ENCODE data around the gene RAP1A. TPM values are rescaled to one million over a fixed set of nuclear protein-coding genes. Genes with fewer than 3 reads are reported as not detected.

The RAP1A gene
- total and polyA plus RNA-seq, 5 donors from 2014 or later: 72.8 to 143 (median 83.1) TPM

- H3K36me3 ChIP-seq (ENCODE audit: control insufficient read depth, insufficient read depth, low read length): no peaks in the 10 kb centered on the region
- Mint-ChIP-seq H3K27ac (no peak overlapping the region), H3K36me3 (no peaks in the 10 kb centered on the region), H3K27me3 (peaks cover 6% of the 10 kb centered on the region), H3K4me3 (no peak overlapping the region), H3K9me3 (no peaks in the 10 kb centered on the region), H3K4me1 (no peaks in the 10 kb centered on the region)
- H3K4me3 ChIP-seq (ENCODE audit: low read depth, low read length): no peak overlapping the region
- H3K27me3 ChIP-seq (ENCODE audit: control insufficient read depth, insufficient read depth, low read length): peaks cover under 1% of the 10 kb centered on the region
- DNase-seq (no peak), ATAC-seq (ENCODE audit: low read depth in 2 of 2) (no peak)
- H3K9me3 ChIP-seq (ENCODE audit: control insufficient read depth in 2 of 2, low read length in 2 of 2): no peaks in the 10 kb centered on the region
- H3K27ac ChIP-seq (ENCODE audit: insufficient read depth, low read length, poor library complexity, severe bottlenecking): no peak overlapping the region
- no peaks in the 10 kb centered on the region for H3K4me1 ChIP-seq (ENCODE audit: control insufficient read depth, insufficient read depth, low read length, poor library complexity, severe bottlenecking)
These were observed 111.1 kb downstream of the RAP1A start for GRCh38 chr1:111730706-111731105.

DNA sequence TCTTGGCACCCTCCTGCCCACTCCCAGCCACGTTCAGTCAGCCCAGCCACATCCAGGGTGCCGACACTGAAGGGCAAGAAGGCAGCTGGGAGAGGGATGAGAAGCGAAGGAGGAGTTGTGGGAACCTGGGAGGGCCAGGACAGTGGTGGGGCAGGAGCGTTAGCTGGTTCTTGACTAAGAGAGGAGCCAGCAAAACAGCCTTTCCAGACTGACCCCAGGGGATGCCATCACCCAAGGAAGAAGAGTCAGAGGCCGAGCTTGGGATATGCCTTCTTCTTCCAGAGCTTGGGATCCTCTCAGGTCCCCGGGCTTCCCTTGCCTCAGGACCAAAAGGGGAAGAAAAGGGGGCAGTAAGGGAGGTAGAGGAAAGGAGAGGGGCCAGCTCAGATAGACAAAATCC lies 112.4 kb downstream of the RAP1A start:
- Mint-ChIP-seq H3K36me3 (no peaks in the 10 kb centered on the region), H3K4me1 (no peaks in the 10 kb centered on the region), H3K4me3 (no peak overlapping the region), H3K27me3 (peaks cover 6% of the 10 kb centered on the region), H3K9me3 (no peaks in the 10 kb centered on the region), H3K27ac (no peak overlapping the region)
- H3K27ac ChIP-seq (ENCODE audit: insufficient read depth, low read length, poor library complexity, severe bottlenecking): no peak overlapping the region
- DNase-seq (no peak), ATAC-seq (ENCODE audit: low read depth in 2 of 2) (no peak)
- H3K27me3 ChIP-seq (ENCODE audit: control insufficient read depth, insufficient read depth, low read length): peaks cover 8% of the 10 kb centered on the region
- no peaks in the 10 kb centered on the region for H3K36me3 ChIP-seq (ENCODE audit: control insufficient read depth, insufficient read depth, low read length)
- no peak overlapping the region for H3K4me3 ChIP-seq (ENCODE audit: low read depth, low read length)
- no peaks in the 10 kb centered on the region for H3K9me3 ChIP-seq (ENCODE audit: control insufficient read depth in 2 of 2, low read length in 2 of 2)
- no peaks in the 10 kb centered on the region for H3K4me1 ChIP-seq (ENCODE audit: control insufficient read depth, insufficient read depth, low read length, poor library complexity, severe bottlenecking)

GRCh38 chr1:111732718-111733117 lies 113.1 kb downstream of the RAP1A start:
- Mint-ChIP-seq H3K27ac (peak overlapping the region in 1 of 3 donors; percentile 4), H3K4me1 (peaks cover 0 to 6% (median 0%) of the 10 kb centered on the region in 4 donors)

GRCh38 chr1:111733183-111733991 lies 113.8 kb downstream of the RAP1A start:
- ATAC-seq (ENCODE audit: low read depth in 2 of 2): peak in 1 of 2 donors; percentile 29
- H3K4me3 ChIP-seq (ENCODE audit: low read depth, low read length): no peak overlapping the region
- Mint-ChIP-seq H3K27me3 (peaks cover 6% of the 10 kb centered on the region), H3K27ac (no peak overlapping the region), H3K9me3 (no peaks in the 10 kb centered on the region), H3K4me1 (peaks cover 0 to 11% (median 4%) of the 10 kb centered on the region in 4 donors), H3K4me3 (no peak overlapping the region), H3K36me3 (no peaks in the 10 kb centered on the region)
- no peak overlapping the region for H3K27ac ChIP-seq (ENCODE audit: insufficient read depth, low read length, poor library complexity, severe bottlenecking)
- H3K27me3 ChIP-seq (ENCODE audit: control insufficient read depth, insufficient read depth, low read length): peaks cover 18% of the 10 kb centered on the region
- H3K9me3 ChIP-seq (ENCODE audit: control insufficient read depth in 2 of 2, low read length in 2 of 2): no peaks in the 10 kb centered on the region
- no peaks in the 10 kb centered on the region for H3K36me3 ChIP-seq (ENCODE audit: control insufficient read depth, insufficient read depth, low read length)
- H3K4me1 ChIP-seq (ENCODE audit: control insufficient read depth, insufficient read depth, low read length, poor library complexity, severe bottlenecking): peaks cover 8% of the 10 kb centered on the region
- no peak for DNase-seq

More at GRCh38 chr1:111732718-111733117, 113.1 kb downstream of the RAP1A start:
- no peaks in the 10 kb centered on the region for H3K9me3 ChIP-seq (ENCODE audit: control insufficient read depth in 2 of 2, low read length in 2 of 2)
- peaks cover 1% of the 10 kb centered on the region for H3K4me1 ChIP-seq (ENCODE audit: control insufficient read depth, insufficient read depth, low read length, poor library complexity, severe bottlenecking)
- peaks cover 6% of the 10 kb centered on the region for H3K27me3 Mint-ChIP-seq
- H3K36me3 ChIP-seq (ENCODE audit: control insufficient read depth, insufficient read depth, low read length): no peaks in the 10 kb centered on the region
- H3K4me3 Mint-ChIP-seq: no peak overlapping the region
- ATAC-seq (ENCODE audit: low read depth in 2 of 2): no peak
- peaks cover 15% of the 10 kb centered on the region for H3K27me3 ChIP-seq (ENCODE audit: control insufficient read depth, insufficient read depth, low read length)
- DNase-seq: no peak
- no peak overlapping the region for H3K27ac ChIP-seq (ENCODE audit: insufficient read depth, low read length, poor library complexity, severe bottlenecking)
- H3K4me3 ChIP-seq (ENCODE audit: low read depth, low read length): no peak overlapping the region
- H3K9me3 Mint-ChIP-seq: no peaks in the 10 kb centered on the region
- no peaks in the 10 kb centered on the region for H3K36me3 Mint-ChIP-seq

DNA sequence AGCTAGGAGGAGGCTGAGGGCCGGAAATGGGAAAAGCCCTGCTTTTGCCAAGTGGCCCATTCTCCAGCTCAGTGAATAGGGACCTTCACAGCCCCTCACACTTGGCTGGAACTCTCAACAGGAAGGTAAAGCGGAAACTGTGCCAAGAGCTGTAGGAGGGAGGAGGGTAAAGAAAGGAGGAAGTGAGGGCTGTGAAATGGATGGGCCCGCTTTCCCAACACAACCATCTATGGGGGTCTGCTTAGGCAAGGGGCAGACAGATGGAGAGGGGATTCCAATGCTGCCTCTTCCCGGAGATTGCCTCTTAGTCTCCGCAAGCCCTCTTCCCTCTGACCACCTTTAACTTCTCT lies 114.4 kb downstream of the RAP1A start:
- H3K27me3 ChIP-seq (ENCODE audit: control insufficient read depth, insufficient read depth, low read length): peaks cover 18% of the 10 kb centered on the region
- no peak overlapping the region for H3K27ac ChIP-seq (ENCODE audit: insufficient read depth, low read length, poor library complexity, severe bottlenecking)
- H3K4me3 Mint-ChIP-seq: no peak overlapping the region
- H3K36me3 ChIP-seq (ENCODE audit: control insufficient read depth, insufficient read depth, low read length): no peaks in the 10 kb centered on the region
- no peak overlapping the region for H3K4me3 ChIP-seq (ENCODE audit: low read depth, low read length)
- H3K9me3 ChIP-seq (ENCODE audit: control insufficient read depth in 2 of 2, low read length in 2 of 2): no peaks in the 10 kb centered on the region
- no peak for DNase-seq
- no peaks in the 10 kb centered on the region for H3K9me3 Mint-ChIP-seq
- H3K27ac Mint-ChIP-seq: no peak overlapping the region
- H3K27me3 Mint-ChIP-seq: peaks cover 10% of the 10 kb centered on the region
- peaks cover 14% of the 10 kb centered on the region for H3K4me1 ChIP-seq (ENCODE audit: control insufficient read depth, insufficient read depth, low read length, poor library complexity, severe bottlenecking)
- no peaks in the 10 kb centered on the region for H3K36me3 Mint-ChIP-seq
- no peak for ATAC-seq (ENCODE audit: low read depth in 2 of 2)
- H3K4me1 Mint-ChIP-seq: peaks cover 0 to 15% (median 6%) of the 10 kb centered on the region in 4 donors

GRCh38 chr1:111734426-111734825 lies 114.8 kb downstream of the RAP1A start:
- ATAC-seq (ENCODE audit: low read depth in 2 of 2) (no peak), DNase-seq (no peak)
- peaks cover 0 to 15% (median 6%) of the 10 kb centered on the region in 4 donors for H3K4me1 Mint-ChIP-seq
- H3K36me3 Mint-ChIP-seq: no peaks in the 10 kb centered on the region
- peaks cover 10% of the 10 kb centered on the region for H3K27me3 Mint-ChIP-seq
- H3K4me3 ChIP-seq (ENCODE audit: low read depth, low read length): no peak overlapping the region
- no peaks in the 10 kb centered on the region for H3K9me3 Mint-ChIP-seq
- peaks cover 18% of the 10 kb centered on the region for H3K27me3 ChIP-seq (ENCODE audit: control insufficient read depth, insufficient read depth, low read length)
- H3K4me1 ChIP-seq (ENCODE audit: control insufficient read depth, insufficient read depth, low read length, poor library complexity, severe bottlenecking): peaks cover 18% of the 10 kb centered on the region
- H3K36me3 ChIP-seq (ENCODE audit: control insufficient read depth, insufficient read depth, low read length): no peaks in the 10 kb centered on the region
- no peak overlapping the region for H3K4me3 Mint-ChIP-seq
- H3K9me3 ChIP-seq (ENCODE audit: control insufficient read depth in 2 of 2, low read length in 2 of 2): no peaks in the 10 kb centered on the region
- H3K27ac Mint-ChIP-seq: no peak overlapping the region
- H3K27ac ChIP-seq (ENCODE audit: insufficient read depth, low read length, poor library complexity, severe bottlenecking): no peak overlapping the region

DNA sequence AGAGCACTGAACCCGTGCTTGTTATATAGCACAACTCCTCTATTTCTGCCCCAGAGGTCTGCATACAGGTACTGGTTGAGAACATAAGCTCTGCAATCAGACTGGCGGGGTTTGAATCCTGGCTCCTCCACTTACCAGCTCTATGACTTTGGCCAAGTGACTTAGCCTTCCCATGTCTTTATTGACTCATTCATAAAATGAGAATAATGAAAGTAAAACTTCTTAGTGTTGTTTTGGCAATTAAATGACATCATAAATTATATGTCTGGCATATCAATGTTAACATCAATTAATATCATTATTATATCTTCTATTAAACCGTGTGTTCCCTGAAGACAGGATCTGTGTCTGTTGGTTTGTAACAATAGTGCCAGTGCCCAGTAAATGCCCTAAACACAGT lies 115.3 kb downstream of the RAP1A start:
- Histone ChIP-seq H3K27ac (ENCODE audit: insufficient read depth, low read length, poor library complexity, severe bottlenecking) (no peak overlapping the region), H3K4me3 (ENCODE audit: low read depth, low read length) (no peak overlapping the region), H3K27me3 (ENCODE audit: control insufficient read depth, insufficient read depth, low read length) (peaks cover 18% of the 10 kb centered on the region), H3K36me3 (ENCODE audit: control insufficient read depth, insufficient read depth, low read length) (no peaks in the 10 kb centered on the region), H3K9me3 (ENCODE audit: control insufficient read depth in 2 of 2, low read length in 2 of 2) (no peaks in the 10 kb centered on the region), H3K4me1 (ENCODE audit: control insufficient read depth, insufficient read depth, low read length, poor library complexity, severe bottlenecking) (peaks cover 23% of the 10 kb centered on the region)
- Mint-ChIP-seq H3K9me3 (no peaks in the 10 kb centered on the region), H3K27ac (no peak overlapping the region), H3K27me3 (peaks cover 12% of the 10 kb centered on the region), H3K4me3 (no peak overlapping the region), H3K36me3 (no peaks in the 10 kb centered on the region), H3K4me1 (peaks cover 0 to 17% (median 9%) of the 10 kb centered on the region in 4 donors)
- DNase-seq (no peak), ATAC-seq (ENCODE audit: low read depth in 2 of 2) (no peak)

DNA sequence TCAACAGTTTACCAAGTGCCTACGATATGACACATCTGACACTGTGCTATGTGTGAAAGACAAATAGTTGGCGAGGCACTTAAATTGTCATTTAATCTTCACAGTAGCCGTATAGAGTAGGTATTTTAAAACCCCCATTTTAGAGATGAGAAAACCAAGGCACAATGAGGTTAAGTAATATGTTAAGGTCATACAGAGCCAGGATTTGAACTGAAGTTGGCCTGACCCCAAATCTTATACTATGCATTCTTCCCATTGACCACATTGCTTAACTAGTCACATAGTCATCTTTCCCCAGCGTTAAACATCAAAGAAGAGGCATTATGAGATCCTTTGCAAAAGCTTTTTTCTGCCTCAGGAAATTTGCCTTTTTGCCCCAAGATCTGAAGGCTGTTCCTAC lies 115.7 kb downstream of the RAP1A start:
- H3K36me3 ChIP-seq (ENCODE audit: control insufficient read depth, insufficient read depth, low read length): no peaks in the 10 kb centered on the region
- no peak overlapping the region for H3K4me3 Mint-ChIP-seq
- peaks cover 18% of the 10 kb centered on the region for H3K27me3 ChIP-seq (ENCODE audit: control insufficient read depth, insufficient read depth, low read length)
- peaks cover 27% of the 10 kb centered on the region for H3K4me1 ChIP-seq (ENCODE audit: control insufficient read depth, insufficient read depth, low read length, poor library complexity, severe bottlenecking)
- peaks cover 17% of the 10 kb centered on the region for H3K27me3 Mint-ChIP-seq
- H3K9me3 Mint-ChIP-seq: no peaks in the 10 kb centered on the region
- H3K36me3 Mint-ChIP-seq: no peaks in the 10 kb centered on the region
- H3K9me3 ChIP-seq (ENCODE audit: control insufficient read depth in 2 of 2, low read length in 2 of 2): no peaks in the 10 kb centered on the region
- no peak overlapping the region for H3K4me3 ChIP-seq (ENCODE audit: low read depth, low read length)
- ATAC-seq (ENCODE audit: low read depth in 2 of 2): no peak
- no peak overlapping the region for H3K27ac ChIP-seq (ENCODE audit: insufficient read depth, low read length, poor library complexity, severe bottlenecking)
- H3K27ac Mint-ChIP-seq: no peak overlapping the region
- peaks cover 0 to 20% (median 10%) of the 10 kb centered on the region in 4 donors for H3K4me1 Mint-ChIP-seq
- DNase-seq: no peak

Data from CD4-positive, CD25-positive, alpha-beta regulatory T cell (primary cell).